GM12801 (cell line): ENCODE data around the gene EVL.

Source experiments
- TF ChIP-seq, protein P1 (sequence below): IDR thresholded peaks from one replicate; pipeline ENCODE4 v1.5.1; 2011; ENCODE audit warnings: control low read depth; ENCODE audit not compliant: insufficient read length; ENCODE audit errors: extremely low read depth

EVL gene, protein sequence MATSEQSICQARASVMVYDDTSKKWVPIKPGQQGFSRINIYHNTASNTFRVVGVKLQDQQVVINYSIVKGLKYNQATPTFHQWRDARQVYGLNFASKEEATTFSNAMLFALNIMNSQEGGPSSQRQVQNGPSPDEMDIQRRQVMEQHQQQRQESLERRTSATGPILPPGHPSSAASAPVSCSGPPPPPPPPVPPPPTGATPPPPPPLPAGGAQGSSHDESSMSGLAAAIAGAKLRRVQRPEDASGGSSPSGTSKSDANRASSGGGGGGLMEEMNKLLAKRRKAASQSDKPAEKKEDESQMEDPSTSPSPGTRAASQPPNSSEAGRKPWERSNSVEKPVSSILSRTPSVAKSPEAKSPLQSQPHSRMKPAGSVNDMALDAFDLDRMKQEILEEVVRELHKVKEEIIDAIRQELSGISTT

GRCh38 chr14:100065111-100065871, at the start of gene EVL:
Gene EVL, plus strand, starts transcription at chr14:100065422. Its CDS starts 79 bp downstream, at chr14:100065501.
- TF ChIP-seq, protein P1, sequence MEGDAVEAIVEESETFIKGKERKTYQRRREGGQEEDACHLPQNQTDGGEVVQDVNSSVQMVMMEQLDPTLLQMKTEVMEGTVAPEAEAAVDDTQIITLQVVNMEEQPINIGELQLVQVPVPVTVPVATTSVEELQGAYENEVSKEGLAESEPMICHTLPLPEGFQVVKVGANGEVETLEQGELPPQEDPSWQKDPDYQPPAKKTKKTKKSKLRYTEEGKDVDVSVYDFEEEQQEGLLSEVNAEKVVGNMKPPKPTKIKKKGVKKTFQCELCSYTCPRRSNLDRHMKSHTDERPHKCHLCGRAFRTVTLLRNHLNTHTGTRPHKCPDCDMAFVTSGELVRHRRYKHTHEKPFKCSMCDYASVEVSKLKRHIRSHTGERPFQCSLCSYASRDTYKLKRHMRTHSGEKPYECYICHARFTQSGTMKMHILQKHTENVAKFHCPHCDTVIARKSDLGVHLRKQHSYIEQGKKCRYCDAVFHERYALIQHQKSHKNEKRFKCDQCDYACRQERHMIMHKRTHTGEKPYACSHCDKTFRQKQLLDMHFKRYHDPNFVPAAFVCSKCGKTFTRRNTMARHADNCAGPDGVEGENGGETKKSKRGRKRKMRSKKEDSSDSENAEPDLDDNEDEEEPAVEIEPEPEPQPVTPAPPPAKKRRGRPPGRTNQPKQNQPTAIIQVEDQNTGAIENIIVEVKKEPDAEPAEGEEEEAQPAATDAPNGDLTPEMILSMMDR = no peak

DNA sequence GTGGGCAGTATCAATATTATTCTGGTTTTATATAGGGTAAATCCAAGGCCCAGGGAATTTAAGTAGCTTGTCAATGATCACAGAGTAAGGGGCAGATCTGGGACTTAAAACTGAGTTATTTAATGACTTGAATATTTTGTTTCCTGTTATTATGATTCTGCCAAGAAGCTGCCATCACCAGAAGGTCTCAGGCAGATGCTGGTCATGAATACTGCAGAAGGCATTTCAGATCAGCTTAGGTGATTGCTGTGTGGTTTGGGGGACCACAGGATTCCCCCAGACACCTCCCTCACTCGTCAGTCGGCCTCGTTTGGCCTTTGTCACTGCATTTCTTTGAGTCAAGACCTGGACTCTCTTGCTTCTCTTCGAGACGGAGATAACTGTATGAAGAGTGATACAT, 47.7 kb upstream of the EVL start:
- TF ChIP-seq, protein P1 = no peak

DNA sequence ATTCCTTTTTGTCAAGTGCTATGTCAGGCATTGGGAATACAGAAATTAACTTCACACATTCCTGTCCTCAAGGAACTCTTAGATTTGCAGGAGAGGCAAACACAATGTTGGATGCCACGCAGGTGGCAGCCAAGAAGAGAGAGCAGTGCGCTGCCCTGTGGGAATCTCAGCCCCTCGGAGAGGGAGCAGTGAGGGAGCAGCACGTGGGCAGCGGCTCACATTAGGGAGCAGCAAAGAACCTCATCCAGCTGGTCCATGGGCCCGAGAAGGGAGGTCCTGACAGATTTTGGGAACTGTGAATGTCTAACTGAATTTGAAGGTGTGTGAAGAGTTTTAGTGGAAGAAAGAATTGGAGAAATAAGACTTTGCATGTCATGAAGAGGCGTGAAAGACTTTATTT, 47.2 kb upstream of the EVL start:
- TF ChIP-seq, protein P1 = no peak

DNA sequence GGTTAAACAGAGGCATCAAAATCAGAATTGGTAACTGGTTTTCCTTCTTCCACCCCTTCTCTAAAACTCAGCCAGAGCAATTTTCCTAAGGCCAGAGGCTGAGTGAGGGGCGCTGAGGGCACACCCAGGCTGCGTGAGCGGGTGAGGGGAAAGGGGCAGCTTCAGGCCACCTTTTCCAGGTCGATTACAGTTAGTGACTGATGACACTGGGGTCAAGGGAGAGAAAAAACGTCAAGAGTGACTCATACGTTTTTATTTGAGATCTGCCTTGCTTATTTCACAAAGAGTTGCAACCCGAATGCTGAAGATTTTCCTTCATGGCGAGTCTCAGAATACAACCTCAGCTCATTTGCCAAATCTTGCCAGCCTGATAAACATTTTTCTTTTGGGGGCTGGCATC, 46.7 kb upstream of the EVL start:
- TF ChIP-seq, protein P1 = no peak

- TF ChIP-seq, protein P1 = no peak
These were observed 46.0 kb upstream of the EVL start for GRCh38 chr14:100019156-100019744.

DNA sequence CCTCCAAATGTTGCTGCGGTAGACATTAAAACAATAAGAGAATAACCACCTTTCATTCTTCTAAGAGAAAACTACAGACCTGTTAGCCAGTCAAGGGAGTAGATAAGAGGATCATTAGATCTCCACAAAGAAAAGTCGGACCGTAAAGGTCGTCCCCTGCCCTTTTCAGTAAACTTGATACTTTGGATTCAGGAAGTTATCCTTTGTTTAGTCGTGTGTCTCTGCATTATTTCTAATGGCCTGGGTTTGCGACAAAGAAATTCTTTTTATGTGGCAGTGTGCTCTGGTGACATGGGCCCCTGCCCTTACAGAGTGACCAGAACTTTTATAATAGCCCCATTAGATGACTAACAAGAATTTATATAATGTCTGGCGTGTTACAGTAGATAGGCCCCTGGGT, 44.6 kb upstream of the EVL start:
- TF ChIP-seq, protein P1 = no peak

- TF ChIP-seq, protein P1 = no peak
These were observed 42.3 kb upstream of the EVL start for GRCh38 chr14:100022772-100023451.
